GM19452 (cell line): ENCODE results near the gene BLOC1S4.
"Not testable (repeated sequence)": the region's sequence is repeated elsewhere in the genome, so short reads cannot be mapped to it uniquely, and the experiment has no call there.

Source experiments
- ATAC-seq: cut with Tn5 transposase; IDR thresholded peaks from one replicate; pipeline ENCODE4 v1.9.1; 2021; ENCODE audit not compliant: unreplicated experiment

The BLOC1S4 gene

GRCh38 chr4:6716958-6717655 lies 1.1 kb downstream of the BLOC1S4 start:
- no peak for ATAC-seq

GRCh38 chr4:6718932-6719610 lies 3.1 kb downstream of the BLOC1S4 start:
- no peak for ATAC-seq

GRCh38 chr4:6719611-6720179 lies 3.7 kb downstream of the BLOC1S4 start:
- no peak for ATAC-seq

GRCh38 chr4:6720202-6720699 lies 4.3 kb downstream of the BLOC1S4 start:
- ATAC-seq: no peak

- no peak for ATAC-seq
Observed at GRCh38 chr4:6721121-6721520, 5.1 kb downstream of the BLOC1S4 start.

DNA sequence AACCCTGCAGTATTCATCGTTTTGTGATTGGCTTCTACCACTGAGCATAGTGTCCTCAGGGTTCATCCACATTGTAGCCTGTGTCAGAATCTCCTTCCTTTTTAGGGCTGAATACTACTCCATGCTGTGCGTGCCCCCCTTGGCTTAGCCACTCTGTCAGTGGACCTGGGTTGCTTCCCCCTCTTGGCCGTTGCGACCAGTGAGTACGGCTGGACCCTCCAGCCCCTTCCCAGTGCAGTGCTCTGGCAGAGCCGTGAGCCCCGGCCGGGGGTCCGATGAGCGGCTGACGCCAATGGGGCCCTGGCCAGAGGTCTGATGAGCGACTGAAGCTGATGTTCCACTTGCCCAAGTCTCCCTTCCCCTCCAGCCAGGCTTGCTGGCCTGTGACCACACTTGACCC lies 6.9 kb downstream of the BLOC1S4 start:
- no peak for ATAC-seq

DNA sequence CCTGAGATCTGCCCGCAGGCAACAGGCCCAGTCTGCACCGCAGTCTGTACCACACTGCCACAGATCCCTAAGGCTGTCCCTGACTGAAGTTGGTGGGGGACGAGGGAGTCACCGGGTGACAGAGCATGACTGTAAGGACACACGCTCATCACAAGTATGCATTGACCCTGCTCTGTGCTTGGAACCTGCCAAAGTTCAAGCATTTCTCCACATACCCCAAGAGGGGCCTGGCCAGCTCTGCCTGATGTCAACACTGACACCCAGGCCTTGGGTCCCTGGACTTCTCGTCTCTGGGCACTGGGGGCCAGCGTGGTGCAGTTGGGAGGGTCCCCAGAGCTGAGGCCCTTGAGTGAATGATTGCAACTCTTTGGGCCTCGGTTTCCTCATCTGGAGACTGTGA lies 7.9 kb downstream of the BLOC1S4 start:
- no peak for ATAC-seq

GRCh38 chr4:6724421-6725111 lies 8.6 kb downstream of the BLOC1S4 start:
- ATAC-seq: no peak

DNA sequence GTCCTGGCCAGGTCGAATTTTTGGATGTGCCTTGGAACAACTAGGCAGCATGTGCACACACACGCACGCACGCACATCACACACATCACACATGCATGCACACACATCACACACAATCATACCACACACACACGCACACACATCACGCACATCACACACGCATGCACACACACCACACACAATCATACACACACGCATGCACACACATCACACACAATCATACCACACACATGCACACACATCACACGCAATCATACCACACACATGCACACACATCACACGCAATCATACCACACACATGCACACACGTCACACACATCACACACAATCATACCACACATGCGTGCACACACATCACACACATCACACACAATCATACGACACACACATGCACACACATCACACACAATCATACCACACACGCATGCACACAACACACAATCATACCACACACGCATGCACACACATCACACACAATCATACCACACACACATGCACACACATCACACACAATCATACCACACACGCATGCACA lies 9.5 kb downstream of the BLOC1S4 start:
- not testable (repeated sequence) for ATAC-seq

DNA sequence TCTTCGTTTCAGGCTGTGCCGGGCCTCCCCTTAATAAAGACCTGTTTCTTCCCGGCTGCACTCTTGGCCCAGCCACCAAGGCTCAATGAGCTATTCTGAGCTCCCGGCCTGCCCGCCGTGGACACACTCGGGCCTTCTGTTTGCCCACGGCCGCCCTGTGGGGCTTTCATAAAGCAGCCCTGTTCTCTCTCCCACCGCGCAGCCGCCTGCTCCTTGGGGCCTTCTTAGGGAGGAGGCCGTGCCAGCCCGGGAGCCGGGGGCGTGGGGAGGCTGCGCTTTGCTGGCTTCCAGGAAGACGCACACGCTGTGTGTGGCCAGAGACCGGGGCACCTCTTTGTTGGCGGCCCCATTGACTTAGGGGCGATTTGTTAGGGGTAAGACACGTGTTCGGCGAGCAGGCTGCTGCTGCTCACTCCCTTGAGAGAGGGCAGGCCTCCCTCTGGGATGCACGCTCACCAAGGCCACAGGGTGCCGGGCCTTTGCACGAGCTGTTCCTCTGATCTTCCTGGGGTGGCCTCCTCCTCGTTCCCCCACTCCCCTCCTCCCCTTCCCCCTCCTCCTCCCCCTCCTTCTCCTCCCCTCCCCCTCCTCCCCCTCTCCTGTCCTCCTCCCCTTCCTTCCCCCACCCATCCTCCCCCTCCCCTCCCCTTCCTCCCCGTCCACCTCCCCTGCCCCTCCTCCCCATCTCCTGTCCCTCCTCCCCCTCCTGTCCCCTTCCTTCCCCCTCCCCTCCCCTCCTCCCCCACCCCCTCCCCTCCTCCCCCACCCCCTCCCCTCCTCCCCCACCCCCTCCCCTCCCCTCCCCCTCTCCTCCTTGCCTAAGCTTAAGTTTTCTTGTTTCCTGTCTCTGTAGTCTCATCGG lies 11.3 kb downstream of the BLOC1S4 start:
- ATAC-seq: no peak

DNA sequence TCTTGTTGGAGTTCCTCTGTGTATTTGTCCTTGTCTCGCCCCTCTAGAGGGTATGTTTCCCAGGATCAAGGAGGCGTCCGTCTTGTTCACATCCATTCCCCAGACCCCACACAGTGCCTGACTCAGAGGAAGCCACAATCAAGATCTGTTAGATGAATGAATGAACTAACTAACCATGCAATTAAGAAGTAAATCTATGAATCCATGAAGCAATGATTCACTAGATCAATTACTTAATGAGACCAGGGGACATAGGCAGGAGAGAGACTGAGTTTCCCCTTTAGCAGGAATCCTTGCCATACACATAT lies 11.9 kb downstream of the BLOC1S4 start:
- ATAC-seq: no peak

GRCh38 chr4:6728320-6729029 lies 12.5 kb downstream of the BLOC1S4 start:
- ATAC-seq: no peak

DNA sequence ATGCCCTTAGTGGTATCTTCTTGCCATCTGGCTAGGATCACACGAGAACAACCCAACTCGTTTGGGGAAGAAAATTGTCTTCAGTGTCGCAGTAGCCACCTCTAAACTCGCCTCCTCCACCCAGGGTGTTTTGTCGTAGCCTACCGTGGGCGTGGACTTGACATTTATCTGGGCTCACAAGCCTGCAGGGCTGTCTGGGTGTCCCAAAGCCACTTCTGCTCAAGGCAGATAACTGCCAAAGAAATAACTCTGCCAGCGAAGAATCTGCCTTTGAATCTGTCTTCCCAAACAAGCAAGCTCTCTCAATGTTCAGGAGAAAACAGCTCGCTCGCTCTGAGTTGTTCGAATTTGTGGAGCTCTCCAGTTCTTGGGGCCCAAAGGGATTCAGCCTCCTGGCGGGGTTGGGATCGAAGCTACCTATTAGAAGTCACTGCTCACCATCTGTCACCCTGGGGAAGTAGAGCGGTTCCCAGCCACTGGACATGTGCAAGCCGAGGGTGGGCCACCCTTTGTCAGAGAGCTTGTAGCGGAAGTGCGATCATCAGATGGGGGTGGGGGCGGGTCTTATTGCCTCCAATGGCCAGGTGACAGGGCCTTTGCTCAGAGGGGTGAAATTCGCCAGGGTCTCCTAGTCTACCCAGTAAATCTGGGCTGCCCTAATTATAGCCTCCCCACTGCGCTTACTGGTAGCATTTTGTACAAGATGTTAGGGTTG lies 14.8 kb downstream of the BLOC1S4 start:
- no peak for ATAC-seq

GRCh38 chr4:6731318-6731675 lies 15.3 kb downstream of the BLOC1S4 start:
- ATAC-seq: no peak

DNA sequence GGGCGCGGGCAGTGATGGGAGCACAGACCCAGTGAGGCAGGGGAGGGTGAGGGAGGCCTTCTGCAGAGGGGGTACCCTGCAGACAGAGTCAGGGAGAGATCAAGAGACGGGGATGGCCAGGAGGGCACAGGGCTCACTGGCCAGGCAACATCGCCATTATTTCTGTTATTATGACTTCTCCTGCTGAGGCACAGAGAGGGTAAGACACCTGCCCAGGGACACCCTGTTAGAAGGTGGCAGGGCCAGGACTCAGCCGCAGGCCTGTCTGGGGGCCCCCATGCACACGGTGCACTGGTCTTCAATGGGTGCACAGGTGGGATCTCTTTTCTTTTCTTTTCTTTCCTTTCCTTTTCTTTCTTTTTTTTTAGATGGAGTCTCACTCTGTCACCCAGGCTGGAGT lies 15.8 kb downstream of the BLOC1S4 start:
- no peak for ATAC-seq

DNA sequence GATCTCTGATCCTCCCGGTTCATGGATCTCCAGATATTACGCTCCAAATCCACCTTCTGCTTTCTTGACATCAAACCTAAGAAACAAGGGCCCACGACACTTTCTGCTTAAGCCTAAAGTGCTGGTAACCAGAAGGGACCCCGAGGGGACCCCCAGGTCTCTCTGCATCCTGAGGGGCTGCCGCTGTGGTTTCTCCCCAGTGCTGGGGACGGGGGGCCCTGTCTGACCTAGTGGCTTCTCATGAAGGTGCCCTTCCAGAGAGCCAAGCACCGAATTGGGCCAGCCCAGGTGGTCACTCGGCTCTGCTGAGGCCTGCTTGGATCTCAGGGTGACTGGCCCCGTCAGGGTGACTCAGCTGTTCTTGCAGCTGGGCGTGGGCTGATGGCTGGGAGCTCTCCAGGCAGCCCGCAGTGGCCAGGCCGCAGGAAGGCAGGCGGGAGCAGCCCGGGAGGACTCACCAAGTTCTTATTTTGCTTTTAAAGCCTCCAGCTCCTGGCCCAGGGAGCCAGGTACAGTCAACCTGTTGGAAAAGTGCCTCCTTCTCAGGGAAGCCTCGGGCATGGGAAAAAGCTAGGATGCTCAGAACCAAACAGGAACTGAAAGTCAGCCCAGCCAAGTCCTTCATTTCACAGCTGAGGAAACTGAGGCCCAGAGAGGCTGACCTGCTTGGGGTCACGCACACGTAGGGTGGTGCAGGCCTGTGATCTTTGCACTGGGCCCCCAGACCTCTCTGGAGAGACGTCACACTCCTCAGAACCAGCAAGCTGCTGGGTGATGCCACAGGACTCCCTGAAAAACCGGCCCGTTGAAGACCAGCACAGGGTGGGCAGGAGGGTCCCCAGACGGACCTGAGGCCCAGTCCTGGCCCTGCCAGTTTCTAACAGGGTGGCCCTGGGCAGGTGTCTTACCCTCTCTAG lies 16.7 kb downstream of the BLOC1S4 start:
- ATAC-seq: no peak

- no peak for ATAC-seq
Observed at GRCh38 chr4:6733358-6734164, 17.6 kb downstream of the BLOC1S4 start.
